Activated CD8-positive, alpha-beta memory T cell treated with anti-CD3 and anti-CD28 coated beads, Interleukin-2, amount 50 U/mL, for 48 hours (primary cell): Measurements from ENCODE around the gene CAMTA2.
"Not testable (repeated sequence)": the region's sequence is repeated elsewhere in the genome, so short reads cannot be mapped to it uniquely, and the experiment has no call there.

Experiments
- DNase-seq: peaks from one replicate; pipeline ENCODE4 v3.0.0-alpha.2; 2020

CAMTA2 gene, protein sequence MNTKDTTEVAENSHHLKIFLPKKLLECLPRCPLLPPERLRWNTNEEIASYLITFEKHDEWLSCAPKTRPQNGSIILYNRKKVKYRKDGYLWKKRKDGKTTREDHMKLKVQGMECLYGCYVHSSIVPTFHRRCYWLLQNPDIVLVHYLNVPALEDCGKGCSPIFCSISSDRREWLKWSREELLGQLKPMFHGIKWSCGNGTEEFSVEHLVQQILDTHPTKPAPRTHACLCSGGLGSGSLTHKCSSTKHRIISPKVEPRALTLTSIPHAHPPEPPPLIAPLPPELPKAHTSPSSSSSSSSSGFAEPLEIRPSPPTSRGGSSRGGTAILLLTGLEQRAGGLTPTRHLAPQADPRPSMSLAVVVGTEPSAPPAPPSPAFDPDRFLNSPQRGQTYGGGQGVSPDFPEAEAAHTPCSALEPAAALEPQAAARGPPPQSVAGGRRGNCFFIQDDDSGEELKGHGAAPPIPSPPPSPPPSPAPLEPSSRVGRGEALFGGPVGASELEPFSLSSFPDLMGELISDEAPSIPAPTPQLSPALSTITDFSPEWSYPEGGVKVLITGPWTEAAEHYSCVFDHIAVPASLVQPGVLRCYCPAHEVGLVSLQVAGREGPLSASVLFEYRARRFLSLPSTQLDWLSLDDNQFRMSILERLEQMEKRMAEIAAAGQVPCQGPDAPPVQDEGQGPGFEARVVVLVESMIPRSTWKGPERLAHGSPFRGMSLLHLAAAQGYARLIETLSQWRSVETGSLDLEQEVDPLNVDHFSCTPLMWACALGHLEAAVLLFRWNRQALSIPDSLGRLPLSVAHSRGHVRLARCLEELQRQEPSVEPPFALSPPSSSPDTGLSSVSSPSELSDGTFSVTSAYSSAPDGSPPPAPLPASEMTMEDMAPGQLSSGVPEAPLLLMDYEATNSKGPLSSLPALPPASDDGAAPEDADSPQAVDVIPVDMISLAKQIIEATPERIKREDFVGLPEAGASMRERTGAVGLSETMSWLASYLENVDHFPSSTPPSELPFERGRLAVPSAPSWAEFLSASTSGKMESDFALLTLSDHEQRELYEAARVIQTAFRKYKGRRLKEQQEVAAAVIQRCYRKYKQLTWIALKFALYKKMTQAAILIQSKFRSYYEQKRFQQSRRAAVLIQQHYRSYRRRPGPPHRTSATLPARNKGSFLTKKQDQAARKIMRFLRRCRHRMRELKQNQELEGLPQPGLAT

DNA sequence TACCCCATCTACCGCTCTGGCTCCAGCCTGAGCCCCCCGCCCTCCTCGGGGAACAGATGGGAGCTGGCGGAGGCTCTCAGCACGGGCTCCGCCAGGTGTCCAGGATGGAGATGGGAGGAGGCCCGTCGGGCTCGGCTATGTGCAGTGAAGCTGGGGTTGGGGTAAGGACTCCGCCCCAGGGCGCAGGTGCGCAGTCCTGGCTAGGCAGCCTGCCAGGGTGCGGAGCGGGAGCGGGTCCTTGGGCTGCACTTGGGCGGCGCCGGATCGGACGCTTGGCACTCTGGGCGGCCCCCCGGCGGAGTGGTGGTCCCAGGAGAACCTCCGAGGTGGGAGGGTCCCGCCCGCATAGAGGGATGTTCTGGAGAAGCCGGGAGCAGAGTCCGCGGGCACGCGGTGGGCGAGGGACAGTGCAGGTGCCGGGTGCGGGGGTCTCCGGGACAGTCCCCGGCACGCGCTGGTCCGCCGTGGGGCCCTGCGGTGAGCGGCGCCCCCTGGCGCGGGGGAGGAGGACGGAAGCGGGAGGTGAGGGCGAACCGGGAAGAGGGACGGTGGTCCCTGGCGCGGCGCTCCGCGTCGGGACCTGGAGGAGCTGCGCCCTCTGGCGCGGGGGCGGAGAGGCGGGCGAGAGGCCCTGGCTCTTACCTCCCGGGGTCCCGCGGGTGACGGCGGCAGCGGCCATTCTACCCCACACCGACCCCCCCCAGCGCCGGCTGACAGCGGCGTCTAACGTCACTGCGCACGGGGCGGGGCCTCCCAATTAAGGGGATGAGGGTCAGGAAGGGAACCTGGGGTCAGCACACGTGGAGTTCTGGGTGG is at the start of gene CAMTA2:
Gene CAMTA2 (minus strand): TSS at position 725 of the 816 bp plus-strand sequence. CDS start 1,453 bp downstream, outside the sequence.
- DNase-seq: peak; percentile 95

DNA sequence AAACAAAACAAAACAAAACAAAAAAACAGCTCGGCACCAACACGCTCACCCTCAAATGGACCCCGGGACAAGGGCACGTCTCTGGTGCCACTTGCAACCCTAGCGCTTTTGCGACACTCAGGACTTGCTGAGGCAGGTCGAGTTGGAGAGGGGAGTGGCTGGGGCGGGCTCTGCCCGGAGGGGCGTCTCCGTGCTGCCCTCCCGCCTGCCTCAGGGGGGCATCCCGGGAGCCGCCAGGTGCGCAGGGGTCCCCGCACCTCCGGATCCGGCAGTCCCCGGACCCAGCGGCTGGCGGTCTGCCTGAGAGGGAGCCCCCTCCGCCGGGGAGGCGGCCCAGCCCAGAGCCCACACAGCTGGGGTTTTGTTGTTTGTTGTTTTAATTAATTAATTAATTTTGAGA is 47.8 kb upstream of the CAMTA2 start, which contains the start of gene SLC52A1:
Gene SLC52A1 (minus strand): TSS at position 112 of the 400 bp plus-strand sequence. CDS start 820 bp downstream, outside the sequence.
- no peak for DNase-seq

DNA sequence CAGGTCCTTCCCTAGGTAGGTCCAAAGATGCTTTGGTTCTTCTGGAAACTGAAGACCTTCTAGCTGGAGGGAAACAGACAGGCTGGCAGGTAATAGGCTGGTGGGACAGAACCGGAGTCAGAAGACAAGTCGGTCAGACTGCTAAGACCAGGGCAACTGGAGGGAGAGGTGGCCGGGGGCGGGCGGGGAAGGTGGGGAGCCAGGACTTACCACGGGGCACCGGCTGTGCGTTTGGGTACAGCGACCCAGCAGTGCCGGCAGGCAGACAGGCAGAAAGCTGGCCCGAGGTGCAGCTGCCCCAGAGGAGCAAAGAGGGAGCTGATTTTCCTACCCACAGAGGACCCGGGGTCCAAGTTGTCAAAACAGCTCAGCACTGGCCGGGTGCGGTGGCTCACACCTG is 47.2 kb upstream of the CAMTA2 start:
- no peak for DNase-seq

DNA sequence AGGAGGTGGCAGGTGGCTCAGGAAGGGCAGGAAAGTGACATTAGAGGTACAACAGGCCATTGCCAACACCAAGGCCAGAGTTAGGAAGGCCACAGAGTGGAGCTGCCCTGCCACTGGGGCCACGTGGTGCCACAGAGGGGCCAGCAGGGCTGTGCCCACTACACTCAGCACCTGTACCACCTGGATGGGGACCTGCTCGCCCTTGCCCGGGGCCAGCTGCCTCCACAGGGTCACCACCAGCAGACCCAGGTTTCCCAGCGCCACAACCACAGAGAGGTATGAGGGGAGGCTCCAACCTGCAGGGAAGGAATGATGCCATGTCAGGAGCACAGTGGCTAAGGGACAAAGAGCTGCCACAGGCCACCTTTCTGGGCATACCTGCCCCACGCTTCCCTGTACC is 46.6 kb upstream of the CAMTA2 start:
- no peak for DNase-seq

DNA sequence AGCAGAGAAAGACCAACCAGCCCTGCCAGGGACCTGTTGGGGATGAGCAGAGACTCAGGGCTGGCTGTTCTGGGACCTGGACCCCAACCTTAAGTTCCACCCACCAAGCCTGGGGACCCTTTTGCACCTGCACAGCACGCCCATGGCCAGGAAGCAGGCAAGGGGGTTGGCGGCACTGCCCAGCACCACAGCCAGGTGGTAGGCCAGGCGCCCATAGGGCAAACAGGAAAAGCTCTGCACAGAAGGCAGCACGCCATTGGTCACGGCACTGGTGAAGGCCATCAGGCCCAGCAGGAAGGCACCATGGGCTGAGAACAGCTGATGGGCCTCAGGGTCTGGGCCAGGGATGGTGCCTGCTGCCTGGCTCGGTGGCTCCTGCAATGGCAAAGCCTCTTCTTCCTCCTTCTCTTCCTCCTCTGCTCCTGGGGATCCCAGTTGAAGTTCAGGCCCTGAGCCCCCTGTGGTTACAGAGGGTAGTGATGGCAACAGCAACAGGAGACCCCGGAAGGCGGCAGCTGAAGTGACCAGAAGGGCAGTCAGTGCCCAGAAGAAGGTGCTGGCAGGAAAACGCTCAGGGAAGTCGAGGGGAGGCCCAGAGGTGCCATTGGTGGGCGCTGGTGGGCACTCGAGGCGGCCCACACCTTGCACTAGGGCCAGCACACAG is 46.0 kb upstream of the CAMTA2 start:
- DNase-seq: no peak

DNA sequence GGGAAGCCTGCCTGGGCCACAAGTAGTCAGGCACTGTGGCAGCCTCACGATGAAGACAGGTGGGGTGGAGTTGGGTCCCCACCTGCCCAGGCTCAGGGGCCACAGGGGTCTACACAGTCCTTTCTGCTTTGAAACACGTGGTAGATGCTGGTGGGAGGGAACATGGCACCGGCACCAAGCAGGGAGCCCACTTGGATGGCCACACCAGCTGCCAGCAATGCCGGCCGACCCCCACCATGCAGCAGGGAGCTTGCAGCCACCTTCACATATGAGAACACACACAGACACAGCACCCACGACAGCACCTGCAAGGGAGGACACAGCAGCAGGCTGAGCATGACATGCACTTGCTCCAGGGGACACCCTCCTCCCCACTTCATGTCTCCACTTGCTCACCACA is 45.4 kb upstream of the CAMTA2 start:
- no peak for DNase-seq

DNA sequence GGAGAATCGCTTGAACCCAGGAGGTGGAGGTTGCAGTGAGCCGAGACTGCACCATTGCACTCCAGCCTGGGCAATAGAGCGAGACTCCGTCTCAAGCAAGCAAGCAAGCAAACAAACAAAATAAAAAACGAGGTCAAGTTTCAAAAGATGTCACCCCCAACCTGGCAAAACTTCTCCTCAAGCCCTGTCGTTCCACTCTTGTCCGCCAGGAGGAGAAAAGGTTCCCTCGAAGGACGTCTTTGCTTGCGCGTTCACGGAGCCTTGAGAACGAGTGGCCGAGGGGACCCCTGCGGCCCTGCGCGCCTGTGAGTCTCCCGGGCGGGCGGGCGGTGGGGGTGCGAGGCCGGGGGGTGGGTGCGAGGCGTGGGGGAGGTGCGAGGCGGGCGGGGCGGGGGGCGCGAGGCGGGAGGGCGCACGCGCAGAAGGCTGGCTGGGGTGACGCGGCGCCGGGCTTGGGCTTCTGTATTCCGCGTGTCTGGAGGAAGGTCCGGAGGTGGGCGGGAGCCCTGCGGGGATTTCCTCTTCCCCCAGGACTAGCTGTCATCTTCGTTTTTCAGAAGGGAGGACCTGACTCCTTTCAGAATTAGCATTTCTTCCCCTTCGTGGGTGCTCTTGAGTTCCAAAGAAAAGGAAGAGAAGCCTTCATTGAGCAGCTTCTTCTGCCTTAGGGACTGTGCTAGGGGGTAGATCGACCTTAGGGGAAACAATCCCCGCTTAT is 44.0 kb upstream of the CAMTA2 start:
- peak; percentile 90 for DNase-seq

DNA sequence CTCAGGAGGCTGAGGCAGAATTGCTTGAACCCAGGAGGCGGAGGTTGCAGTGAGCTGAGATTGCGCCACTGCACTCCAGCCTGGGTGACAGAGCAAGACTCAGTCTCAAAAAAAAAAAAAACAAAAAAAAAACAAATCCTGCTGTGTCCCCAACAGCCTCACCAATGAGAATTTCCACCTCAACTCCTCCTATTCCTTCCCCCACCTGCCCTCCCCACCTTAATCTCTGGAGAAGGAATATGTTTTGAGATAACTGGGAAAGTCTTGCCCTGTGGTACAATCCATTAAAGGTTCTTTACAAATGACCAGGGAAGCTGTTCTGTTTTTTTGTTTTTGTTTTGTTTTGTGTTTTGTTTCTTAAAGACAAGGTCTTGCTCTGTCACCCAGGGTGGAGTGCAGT is 42.7 kb upstream of the CAMTA2 start:
- not testable (repeated sequence) for DNase-seq

DNA sequence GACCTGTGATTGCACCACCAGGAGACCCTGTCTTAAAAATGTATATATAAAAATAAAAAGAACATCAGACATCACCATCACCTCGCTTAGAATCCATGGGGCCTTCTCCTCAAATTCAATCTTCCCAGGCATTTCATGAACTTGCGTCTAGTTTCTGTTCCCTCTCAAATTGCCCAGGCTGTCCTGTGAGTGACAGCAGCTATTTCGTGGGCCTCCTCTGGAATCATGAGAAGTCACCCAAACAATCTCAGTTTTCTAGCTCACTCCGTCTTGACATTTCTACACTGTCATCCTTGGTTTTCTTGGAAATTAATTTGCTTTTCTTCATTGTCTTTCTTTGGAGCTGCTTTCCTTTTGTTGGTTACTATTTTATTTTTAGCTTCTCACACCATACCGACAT is 40.4 kb upstream of the CAMTA2 start:
- DNase-seq: no peak

DNA sequence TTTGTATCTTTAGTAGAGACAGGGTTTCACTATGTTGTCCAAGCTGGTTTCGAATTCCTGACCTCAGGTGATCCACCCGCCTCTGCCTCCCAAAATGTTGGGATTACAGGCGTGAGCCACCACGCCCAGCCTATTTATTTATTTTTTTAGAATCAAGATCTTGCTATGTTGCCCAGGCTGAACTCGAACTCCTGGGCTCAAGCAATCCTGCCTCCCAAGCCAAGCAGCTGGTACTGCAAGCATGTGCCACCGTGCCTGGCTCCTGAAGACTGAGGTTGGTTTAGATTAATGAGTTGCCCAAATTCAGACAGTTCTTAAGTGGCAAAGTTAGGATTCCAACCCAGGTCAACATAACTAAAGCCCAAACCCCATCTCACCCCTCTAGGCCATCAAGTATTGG is 39.8 kb upstream of the CAMTA2 start:
- DNase-seq: no peak

DNA sequence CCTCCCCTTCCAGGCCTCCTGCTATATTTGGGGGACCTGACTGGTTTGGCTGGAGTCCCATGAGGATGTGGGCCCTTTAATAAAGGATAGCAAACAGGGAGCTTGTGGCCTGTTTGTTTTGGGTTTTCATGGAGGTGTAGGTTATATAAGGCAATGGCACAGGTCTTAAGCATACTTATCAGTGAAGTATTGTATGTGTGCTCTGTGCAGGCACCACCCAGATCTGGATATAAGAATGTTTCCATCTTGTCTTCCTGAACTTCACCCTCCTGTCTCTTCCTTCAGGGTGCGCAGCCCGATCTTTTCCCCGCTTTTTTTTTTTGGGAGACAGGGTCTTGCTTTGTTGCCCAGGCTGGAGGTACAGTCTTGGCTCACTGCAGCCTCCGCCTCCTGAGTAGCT is 37.1 kb upstream of the CAMTA2 start:
- no peak for DNase-seq

DNA sequence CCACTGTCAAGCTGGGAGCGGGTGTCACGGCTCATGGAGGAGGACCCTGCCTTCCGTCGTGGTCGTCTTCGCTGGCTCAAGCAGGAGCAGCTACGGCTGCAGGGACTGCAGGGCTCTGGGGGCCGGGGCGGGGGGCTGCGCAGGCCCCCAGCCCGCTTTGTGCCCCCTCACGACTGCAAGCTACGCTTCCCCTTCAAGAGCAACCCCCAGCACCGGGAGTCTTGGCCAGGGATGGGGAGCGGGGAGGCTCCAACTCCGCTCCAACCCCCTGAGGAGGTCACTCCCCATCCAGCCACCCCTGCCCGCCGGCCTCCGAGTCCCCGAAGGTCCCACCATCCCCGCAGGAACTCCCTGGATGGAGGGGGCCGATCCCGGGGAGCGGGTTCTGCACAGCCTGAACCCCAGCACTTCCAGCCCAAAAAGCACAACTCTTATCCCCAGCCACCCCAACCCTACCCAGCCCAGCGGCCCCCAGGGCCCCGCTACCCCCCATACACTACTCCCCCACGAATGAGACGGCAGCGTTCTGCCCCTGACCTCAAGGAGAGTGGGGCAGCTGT is 36.2 kb upstream of the CAMTA2 start:
- no peak for DNase-seq

DNA sequence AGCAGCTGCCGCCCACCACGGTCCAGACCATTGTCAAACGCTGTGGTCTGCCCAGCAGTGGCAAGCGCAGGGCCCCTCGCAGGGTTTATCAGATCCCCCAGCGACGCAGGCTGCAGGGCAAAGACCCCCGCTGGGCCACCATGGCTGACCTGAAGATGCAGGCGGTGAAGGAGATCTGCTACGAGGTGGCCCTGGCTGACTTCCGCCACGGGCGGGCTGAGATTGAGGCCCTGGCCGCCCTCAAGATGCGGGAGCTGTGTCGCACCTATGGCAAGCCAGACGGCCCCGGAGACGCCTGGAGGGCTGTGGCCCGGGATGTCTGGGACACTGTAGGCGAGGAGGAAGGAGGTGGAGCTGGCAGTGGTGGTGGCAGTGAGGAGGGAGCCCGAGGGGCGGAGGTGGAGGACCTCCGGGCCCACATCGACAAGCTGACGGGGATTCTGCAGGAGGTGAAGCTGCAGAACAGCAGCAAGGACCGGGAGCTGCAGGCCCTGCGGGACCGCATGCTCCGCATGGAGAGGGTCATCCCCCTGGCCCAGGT is 34.8 kb upstream of the CAMTA2 start:
- DNase-seq: no peak

DNA sequence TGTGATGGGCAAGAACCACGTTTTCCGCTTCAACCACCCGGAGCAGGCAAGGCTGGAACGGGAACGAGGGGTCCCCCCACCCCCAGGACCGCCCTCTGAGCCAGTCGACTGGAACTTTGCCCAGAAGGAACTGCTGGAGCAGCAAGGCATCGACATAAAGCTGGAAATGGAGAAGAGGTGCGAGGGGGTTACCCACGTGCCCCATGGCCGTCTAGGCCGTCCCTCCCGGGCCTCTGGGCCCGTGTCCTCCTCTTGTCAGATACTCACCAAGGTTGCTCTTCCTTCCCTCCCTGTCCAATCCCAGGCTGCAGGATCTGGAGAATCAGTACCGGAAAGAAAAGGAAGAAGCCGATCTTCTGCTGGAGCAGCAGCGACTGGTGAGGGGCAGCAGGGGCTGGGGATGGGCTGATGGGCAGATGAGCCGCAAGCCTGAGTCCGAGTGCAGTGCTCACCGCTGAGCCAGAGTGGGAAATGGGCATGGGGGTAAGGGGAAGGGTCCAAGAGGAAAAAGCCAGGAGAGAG is 33.1 kb upstream of the CAMTA2 start:
- DNase-seq: no peak

DNA sequence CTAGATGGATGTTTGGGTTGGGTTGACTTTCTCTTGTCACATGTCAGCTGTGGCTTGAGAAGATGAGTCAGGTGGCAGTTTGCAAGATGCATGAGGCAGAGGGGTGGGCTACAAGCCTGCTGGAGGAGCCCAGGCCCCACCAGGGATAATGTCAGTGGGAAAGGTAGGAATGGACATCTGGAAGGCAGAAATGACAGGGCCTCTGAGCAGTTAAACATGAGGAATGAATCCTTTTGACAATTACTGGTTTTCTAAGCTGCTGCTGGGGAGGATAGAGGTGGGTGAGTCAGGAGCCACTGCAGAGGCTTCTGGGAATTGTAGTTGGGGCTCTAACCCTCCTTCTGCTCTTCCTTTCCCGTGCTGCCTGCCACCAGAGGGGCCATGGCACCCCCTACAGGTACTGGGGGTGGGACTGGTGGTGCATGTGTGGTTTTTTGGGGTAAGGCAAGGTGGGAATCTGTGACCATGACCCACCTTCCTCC is 32.0 kb upstream of the CAMTA2 start:
- no peak for DNase-seq

DNA sequence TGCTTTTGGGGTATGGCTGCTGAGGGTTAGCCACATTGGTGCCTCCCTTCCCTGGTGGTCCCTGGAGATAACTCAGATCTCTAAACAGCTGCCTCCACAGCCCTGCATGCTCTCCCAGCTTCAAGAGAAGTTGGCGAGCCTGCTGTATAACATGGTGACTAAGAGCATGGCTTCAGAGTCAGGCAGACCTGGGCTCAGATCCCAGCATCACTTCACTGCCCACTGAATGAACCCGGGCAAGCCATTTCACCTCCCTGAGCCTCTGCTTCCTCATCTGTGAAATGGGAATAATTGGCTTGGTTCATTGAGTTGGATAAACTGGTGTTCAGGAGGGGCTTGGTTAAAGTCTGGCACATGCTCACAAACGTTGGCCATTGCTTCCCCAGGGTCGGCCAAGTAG is 26.9 kb upstream of the CAMTA2 start:
- DNase-seq: no peak

DNA sequence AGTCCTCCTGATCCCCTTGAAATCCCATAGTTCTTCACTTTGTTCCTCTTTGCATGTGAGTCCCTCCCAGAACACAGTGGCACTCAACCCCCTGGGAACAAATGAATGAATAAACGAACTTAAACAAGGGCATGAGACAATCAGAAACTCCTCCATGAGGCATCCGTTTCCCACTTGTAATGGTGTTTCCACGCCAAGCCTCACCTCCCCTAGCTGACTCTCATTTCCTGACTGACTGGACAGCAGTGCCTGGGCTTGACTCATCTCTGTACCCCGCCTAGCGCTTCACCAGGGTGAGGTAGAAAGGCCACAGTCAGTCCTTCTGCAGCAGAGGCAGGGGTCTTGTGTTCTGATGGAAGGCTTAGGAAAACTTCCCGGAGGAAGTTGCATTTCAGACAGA is 24.5 kb upstream of the CAMTA2 start:
- no peak for DNase-seq

DNA sequence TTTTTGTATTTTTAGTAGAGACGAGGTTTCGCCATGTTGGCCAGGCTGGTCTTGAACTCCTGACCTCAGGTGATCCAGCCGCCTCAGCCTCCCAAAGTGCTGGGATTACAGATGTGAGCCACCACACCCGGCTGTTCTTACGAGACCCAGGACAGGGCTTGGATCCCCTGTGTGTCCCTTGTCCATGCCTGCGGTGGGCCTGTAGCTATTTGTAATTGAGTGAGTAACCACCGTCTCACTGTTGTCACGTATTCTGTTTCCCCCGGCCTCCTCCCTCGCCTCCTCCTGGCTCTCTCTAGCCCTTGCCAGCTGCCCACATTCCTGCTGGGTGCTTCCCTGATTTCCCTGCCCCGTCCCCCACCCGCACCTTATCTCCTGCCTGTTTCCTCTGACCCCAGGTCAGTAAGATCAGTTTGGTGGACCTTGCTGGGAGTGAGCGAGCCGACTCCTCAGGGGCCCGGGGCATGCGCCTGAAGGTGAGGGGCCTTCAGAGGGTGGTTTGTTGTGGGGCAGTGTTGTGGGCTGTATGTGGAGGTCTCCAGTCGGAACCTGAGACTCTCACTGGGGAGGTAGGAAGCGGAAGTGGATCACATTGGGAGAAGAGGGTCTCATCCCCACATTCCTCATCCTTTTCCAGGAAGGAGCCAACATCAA is 15.9 kb upstream of the CAMTA2 start:
- DNase-seq: no peak

DNA sequence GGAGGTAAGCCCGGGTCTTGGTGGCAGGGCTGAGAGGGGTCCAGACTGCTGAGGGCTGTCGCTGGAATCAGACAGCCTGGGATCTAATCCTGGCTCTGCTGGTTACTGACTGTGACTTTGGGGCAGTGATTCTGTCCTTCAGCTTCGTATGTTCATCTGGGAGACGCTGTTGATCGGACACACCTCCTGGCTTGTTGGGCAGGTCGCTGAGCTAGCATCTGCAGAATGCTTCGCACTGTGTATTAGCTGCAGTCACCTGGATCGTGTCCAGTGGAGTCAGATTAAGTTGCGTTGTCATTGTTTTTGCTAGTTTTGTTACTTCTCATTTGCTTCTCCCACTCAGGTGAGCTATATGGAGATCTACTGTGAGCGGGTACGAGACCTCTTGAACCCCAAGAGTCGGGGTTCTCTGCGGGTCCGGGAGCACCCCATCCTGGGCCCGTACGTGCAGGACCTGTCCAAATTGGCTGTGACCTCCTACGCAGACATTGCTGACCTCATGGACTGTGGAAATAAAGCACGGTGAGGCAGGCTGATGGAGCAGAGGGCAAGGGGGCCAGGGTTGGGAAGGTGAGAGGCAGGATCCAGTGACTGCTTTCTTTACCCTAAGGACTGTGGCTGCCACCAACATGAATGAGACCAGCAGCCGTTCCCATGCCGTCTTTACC is 14.8 kb upstream of the CAMTA2 start:
- no peak for DNase-seq
